Liver (tissue), 3 donors: ENCODE measurements around the gene LEAP2.

Experiments
- GABPA ChIP-seq, 2 donors: IDR thresholded peaks in 1 of 2; conservative IDR thresholded peaks in 1 of 2; 2 replicates each; pipeline ENCODE4 v1.6.1; 2016; ENCODE audit warnings: antibody characterized with exemption in 2 of 2, mild to moderate bottlenecking in 1 of 2, moderate library complexity in 1 of 2
- HNF4A ChIP-seq, 2 donors: conservative IDR thresholded peaks; 2 replicates each; pipeline ENCODE4 v1.6.1; 2016; ENCODE audit warnings: antibody characterized with exemption in 2 of 2, mild to moderate bottlenecking in 2 of 2
- HNF4G ChIP-seq: IDR thresholded peaks from 2 replicates; pipeline ENCODE4 v1.6.1; 2016; ENCODE audit warnings: antibody characterized with exemption
- JUND ChIP-seq, 2 donors: IDR thresholded peaks; 2 replicates each; pipeline ENCODE4 v1.6.1; 2016; ENCODE audit warnings: antibody characterized with exemption in 2 of 2
- NR2F2 ChIP-seq: IDR thresholded peaks from 2 replicates; pipeline ENCODE4 v1.6.1; 2016; ENCODE audit warnings: antibody characterized with exemption
- RAD21 ChIP-seq, 2 donors: IDR thresholded peaks; 2 replicates each; pipeline ENCODE4 v1.6.1; 2016; ENCODE audit warnings: antibody characterized with exemption in 2 of 2, mild to moderate bottlenecking in 2 of 2
- SP1 ChIP-seq: IDR thresholded peaks from 2 replicates; pipeline ENCODE4 v1.6.1; 2018; ENCODE audit warnings: antibody characterized with exemption, mild to moderate bottlenecking
- TAF1 ChIP-seq: conservative IDR thresholded peaks from 2 replicates; pipeline ENCODE4 v1.6.1; 2016; ENCODE audit warnings: antibody characterized with exemption, mild to moderate bottlenecking
- YY1 ChIP-seq: IDR thresholded peaks from 2 replicates; pipeline ENCODE4 v1.6.1; 2016; ENCODE audit warnings: antibody characterized with exemption, mild to moderate bottlenecking
- TF ChIP-seq, protein P1 (sequence below): fragments of 150-350 bp; IDR thresholded peaks from 2 replicates; pipeline ENCODE4 v1.5.1; 2017; ENCODE audit warnings: improper control_type of control experiment, low read depth, low read length; ENCODE audit not compliant: missing input control
- TF ChIP-seq, protein P2 (sequence below): IDR thresholded peaks from 2 replicates; pipeline ENCODE4 v1.6.1; 2016; ENCODE audit warnings: antibody characterized with exemption, mild to moderate bottlenecking
- TF ChIP-seq, protein P3 (sequence below): IDR thresholded peaks from 2 replicates; pipeline ENCODE4 v1.6.1; 2016; ENCODE audit warnings: antibody characterized with exemption
- TF ChIP-seq, protein P4 (sequence below): IDR thresholded peaks from 2 replicates; pipeline ENCODE4 v1.6.1; 2016; ENCODE audit warnings: antibody characterized with exemption
- TF ChIP-seq, protein P5 (sequence below): IDR thresholded peaks from 2 replicates; pipeline ENCODE4 v1.6.1; 2016; ENCODE audit warnings: antibody characterized with exemption
- donor health status: healthy.
- donor health status: healthy.

DNA sequence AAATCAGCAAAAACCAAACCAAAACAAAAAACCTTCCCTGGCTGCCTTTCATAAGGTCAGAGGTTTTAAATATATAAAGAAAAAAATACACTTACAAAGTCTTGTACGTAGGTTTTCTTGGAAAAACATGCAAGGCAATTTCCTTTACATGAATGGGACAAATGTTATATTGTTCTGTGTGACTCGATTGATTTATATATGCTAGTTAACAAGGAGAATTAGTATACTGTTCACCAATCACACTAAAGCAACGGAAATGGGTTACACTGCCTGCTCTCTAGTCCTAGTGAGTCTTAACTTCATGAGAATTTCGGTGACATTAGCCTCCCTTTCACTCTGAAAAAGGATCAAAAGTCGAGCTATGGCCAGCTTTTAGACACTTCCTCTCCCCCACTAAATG, 12.7 kb upstream of the LEAP2 start:
- TF ChIP-seq, protein P1, sequence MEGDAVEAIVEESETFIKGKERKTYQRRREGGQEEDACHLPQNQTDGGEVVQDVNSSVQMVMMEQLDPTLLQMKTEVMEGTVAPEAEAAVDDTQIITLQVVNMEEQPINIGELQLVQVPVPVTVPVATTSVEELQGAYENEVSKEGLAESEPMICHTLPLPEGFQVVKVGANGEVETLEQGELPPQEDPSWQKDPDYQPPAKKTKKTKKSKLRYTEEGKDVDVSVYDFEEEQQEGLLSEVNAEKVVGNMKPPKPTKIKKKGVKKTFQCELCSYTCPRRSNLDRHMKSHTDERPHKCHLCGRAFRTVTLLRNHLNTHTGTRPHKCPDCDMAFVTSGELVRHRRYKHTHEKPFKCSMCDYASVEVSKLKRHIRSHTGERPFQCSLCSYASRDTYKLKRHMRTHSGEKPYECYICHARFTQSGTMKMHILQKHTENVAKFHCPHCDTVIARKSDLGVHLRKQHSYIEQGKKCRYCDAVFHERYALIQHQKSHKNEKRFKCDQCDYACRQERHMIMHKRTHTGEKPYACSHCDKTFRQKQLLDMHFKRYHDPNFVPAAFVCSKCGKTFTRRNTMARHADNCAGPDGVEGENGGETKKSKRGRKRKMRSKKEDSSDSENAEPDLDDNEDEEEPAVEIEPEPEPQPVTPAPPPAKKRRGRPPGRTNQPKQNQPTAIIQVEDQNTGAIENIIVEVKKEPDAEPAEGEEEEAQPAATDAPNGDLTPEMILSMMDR, result no peak
- TF ChIP-seq RAD21 (IDR thresholded peaks at IDR 0.05) (no peak), HNF4A (conservative IDR thresholded peaks at IDR 0.05) (no peak), YY1 (no peak), TAF1 (no peak), SP1 (no peak), HNF4G (no peak), GABPA (IDR thresholded peaks at IDR 0.05 in 1 of 2, conservative IDR thresholded peaks at IDR 0.05 in 1 of 2) (no peak), JUND (IDR thresholded peaks at IDR 0.05) (no peak), NR2F2 (no peak)
- TF ChIP-seq, protein P2, sequence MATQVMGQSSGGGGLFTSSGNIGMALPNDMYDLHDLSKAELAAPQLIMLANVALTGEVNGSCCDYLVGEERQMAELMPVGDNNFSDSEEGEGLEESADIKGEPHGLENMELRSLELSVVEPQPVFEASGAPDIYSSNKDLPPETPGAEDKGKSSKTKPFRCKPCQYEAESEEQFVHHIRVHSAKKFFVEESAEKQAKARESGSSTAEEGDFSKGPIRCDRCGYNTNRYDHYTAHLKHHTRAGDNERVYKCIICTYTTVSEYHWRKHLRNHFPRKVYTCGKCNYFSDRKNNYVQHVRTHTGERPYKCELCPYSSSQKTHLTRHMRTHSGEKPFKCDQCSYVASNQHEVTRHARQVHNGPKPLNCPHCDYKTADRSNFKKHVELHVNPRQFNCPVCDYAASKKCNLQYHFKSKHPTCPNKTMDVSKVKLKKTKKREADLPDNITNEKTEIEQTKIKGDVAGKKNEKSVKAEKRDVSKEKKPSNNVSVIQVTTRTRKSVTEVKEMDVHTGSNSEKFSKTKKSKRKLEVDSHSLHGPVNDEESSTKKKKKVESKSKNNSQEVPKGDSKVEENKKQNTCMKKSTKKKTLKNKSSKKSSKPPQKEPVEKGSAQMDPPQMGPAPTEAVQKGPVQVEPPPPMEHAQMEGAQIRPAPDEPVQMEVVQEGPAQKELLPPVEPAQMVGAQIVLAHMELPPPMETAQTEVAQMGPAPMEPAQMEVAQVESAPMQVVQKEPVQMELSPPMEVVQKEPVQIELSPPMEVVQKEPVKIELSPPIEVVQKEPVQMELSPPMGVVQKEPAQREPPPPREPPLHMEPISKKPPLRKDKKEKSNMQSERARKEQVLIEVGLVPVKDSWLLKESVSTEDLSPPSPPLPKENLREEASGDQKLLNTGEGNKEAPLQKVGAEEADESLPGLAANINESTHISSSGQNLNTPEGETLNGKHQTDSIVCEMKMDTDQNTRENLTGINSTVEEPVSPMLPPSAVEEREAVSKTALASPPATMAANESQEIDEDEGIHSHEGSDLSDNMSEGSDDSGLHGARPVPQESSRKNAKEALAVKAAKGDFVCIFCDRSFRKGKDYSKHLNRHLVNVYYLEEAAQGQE, result no peak
- TF ChIP-seq, protein P3, sequence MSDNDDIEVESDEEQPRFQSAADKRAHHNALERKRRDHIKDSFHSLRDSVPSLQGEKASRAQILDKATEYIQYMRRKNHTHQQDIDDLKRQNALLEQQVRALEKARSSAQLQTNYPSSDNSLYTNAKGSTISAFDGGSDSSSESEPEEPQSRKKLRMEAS, result no peak
- TF ChIP-seq, protein P4, sequence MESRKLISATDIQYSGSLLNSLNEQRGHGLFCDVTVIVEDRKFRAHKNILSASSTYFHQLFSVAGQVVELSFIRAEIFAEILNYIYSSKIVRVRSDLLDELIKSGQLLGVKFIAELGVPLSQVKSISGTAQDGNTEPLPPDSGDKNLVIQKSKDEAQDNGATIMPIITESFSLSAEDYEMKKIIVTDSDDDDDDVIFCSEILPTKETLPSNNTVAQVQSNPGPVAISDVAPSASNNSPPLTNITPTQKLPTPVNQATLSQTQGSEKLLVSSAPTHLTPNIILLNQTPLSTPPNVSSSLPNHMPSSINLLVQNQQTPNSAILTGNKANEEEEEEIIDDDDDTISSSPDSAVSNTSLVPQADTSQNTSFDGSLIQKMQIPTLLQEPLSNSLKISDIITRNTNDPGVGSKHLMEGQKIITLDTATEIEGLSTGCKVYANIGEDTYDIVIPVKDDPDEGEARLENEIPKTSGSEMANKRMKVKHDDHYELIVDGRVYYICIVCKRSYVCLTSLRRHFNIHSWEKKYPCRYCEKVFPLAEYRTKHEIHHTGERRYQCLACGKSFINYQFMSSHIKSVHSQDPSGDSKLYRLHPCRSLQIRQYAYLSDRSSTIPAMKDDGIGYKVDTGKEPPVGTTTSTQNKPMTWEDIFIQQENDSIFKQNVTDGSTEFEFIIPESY, result no peak
- TF ChIP-seq, protein P5, sequence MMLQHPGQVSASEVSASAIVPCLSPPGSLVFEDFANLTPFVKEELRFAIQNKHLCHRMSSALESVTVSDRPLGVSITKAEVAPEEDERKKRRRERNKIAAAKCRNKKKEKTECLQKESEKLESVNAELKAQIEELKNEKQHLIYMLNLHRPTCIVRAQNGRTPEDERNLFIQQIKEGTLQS, result no peak
